HL-60/S4 treated with phorbol 12-myristate 13-acetate at 8.2 ng/mL for 4 days and 3 days (cell line): ENCODE measurements around the gene CLIP4.

Experiments used
- in situ Hi-C: fragments of 300-500 bp; cut with MboI; formaldehyde crosslinking; loops from 2 replicates; pipeline ENCODE4 v1.15.0; 2022; ENCODE audit warnings: low sequenced_read_pairs

Gene CLIP4

GRCh38 chr2:29130295-29130694, 15.1 kb downstream of the CLIP4 start:
- in situ Hi-C loops: no loop called here

- in situ Hi-C loops: no loop called here
These were observed 19.7 kb downstream of the CLIP4 start for GRCh38 chr2:29134933-29135332.

DNA sequence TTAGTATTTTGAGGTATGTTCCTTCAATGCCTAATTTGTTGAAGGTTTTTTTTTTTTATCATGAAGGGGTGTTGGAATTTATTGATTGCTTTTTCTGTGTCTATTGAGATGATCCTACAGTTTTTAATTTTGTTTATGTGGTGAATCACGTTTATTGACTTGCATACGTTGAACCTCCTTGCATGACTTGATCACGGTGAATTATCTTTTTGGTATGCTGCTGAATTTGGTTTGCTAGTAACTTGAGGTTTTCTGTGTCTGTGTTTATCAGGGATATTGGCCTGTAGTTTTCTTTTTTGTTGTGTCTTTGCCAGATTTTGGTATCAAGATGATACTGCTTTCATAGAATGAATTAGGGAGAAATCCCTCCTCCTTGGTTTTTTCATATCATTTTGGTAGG, 23.9 kb downstream of the CLIP4 start:
- in situ Hi-C loops: no loop called here

GRCh38 chr2:29139731-29140130, 24.5 kb downstream of the CLIP4 start:
- in situ Hi-C loops: no loop called here

- in situ Hi-C loops: no loop called here
These were observed 28.4 kb downstream of the CLIP4 start for GRCh38 chr2:29143657-29144056.

DNA sequence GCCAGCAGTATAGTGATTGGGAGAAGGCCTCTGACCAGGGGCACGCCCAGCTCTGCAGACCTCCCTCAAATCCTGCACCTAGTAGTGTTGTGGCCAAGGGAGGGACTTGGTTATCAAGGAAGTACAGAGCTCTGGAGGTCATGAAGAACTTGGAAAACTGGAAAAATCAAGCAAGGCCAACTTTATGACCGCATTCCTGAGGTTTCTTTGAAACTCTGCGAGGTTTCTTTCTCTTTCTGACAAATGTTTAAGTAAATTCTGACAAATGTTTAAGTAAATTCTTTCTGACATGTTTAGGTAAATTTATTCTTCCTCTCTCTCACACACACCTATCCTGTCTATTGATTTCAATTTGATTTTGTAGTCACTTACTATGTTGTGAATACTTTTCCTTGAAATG, 31.0 kb downstream of the CLIP4 start:
- in situ Hi-C loops: no loop called here

- in situ Hi-C loops: no loop called here
These were observed 32.7 kb downstream of the CLIP4 start for GRCh38 chr2:29147963-29148362.

DNA sequence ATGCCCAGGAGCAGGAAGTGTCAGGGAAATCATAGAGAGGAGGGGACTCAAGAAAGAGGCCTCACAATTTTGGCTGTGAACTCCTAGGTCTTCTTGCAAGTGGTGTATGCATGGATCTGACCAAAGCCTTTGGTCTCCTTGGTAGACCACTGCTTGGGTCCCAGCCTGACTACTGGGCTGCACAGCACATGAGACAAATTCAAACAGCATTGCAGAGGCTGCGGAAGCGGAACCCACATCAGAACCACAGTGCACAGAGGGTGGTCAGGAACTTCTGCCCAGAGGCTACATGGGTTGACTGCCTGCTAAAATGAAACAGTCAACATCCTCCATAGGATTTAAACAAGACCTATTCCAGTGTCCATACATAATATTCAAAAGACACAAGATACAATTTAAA, 39.4 kb downstream of the CLIP4 start:
- in situ Hi-C loops: no loop called here

GRCh38 chr2:29155578-29155977, 40.4 kb downstream of the CLIP4 start:
- in situ Hi-C loops: no loop called here

DNA sequence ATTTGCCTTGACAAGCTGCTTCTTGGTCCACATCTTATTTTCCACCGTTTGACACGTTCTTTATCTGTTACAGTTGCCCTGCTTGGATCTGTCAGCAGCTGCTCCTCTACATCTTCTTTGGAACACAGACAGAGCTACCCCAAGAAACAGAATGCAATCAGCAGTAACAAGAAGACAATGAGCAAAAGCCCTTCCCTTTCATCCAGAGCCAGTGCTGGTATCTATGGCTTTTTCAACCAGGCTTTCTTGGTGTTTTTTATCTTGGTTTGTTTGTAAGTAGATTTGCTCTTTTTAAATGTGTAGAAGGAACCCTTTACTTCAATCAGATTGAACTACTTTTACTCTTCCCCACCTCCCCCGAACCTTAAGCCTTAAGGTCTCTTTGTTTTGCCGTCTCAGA, 41.9 kb downstream of the CLIP4 start:
- in situ Hi-C loops: no loop called here

DNA sequence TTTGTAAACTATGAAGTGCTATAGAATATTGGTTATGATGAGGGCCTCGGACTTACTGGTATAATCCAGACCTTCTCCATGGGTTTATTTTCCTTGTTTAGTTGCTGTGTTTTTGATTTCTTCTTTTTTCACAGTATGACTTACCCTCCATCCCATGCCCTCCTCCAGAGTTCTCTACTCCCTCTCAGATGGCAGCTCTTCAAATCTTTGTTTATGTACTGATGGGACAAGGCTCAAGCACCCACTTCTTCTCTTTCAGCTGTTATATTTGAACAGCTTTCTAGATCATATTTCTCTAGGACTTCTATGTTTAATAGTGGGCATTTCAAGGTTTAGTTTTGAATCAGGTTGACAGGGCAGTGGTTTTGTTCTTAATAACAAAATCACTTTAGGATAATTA, 43.9 kb downstream of the CLIP4 start:
- in situ Hi-C loops: no loop called here

DNA sequence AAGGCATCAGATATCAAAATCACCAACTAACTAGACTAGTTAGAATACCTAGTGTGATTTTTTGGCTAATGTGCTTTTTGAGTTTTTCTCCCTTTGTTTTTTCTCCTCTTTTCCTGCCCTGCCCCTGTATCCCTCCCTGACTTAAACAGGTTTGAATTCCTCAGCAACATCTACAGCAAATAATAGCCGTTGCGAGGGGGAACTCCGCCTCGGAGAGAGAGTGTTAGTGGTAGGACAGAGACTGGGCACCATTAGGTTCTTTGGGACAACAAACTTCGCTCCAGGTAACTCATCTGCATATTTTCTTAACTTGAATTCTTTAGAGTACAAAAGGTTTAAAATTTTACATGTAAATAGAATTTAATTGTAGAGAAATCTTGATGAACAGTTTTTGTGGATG, 45.0 kb downstream of the CLIP4 start:
- in situ Hi-C loops: no loop called here

DNA sequence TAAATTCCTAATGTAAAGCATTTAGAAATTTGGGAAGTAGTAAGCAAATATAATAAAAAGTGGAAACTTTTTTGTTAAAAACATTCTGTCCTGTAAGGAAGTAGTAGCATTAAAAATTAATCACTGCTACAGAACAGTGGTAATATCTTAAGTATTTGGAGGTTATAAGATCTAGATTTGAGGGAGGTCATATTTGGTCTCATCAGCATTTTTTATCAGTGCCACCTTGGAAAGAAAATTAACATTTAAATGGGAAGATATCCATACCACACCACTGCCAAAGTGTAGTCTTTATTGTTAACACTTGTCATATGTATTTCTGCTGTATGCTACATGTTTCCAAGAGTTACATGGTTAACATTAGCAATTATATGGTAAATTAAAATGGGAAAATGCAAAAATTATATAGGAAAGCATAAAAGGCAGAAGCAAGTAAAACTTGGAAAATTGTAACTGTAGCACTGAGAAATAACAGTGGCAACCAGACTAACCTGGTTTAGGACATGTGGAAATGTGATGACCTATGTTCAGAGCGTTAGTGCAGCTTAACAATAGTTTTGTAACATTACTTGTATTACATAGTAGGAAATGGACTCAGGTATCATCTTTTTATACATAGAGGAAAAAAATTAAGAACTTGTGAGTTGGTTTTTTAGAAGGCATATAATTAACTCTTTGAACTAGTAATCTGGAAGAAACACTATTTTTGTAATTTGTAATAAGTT, 47.2 kb downstream of the CLIP4 start:
- in situ Hi-C loops: no loop called here

DNA sequence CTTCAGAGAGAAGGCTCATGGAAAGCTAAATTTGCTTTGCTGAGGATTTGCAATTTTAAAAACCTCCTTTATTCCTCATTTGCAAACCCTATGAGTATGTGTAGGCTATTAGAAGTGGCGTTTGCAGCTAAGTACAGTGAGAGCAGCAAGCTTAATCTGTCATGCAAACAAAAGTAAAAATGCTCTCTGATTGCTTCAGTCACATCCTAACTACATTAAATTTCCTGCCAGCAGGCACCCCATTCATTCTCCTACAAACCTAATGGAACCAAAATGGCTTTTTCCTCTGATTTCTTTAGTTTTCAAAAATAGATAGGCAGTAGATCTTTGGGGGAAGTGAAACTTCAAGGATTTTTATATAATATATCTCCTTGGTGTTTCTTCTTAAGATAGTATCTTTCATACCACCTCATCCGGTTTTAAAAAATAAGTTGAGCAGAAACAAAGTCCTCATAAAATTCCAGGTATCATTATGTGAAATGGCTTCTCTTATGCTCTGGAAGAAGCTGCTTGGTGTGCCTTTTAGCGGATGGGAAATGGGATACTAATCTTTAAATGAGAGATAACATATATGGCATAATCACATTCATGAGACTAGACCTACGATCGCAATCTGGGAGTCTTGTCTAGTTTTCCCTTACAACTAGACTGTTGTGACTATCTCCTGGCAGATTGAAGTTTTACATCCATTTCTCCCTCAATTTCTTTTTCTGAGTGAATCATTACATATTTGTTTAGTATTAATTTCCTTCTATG, 49.1 kb downstream of the CLIP4 start:
- in situ Hi-C loops: no loop called here

DNA sequence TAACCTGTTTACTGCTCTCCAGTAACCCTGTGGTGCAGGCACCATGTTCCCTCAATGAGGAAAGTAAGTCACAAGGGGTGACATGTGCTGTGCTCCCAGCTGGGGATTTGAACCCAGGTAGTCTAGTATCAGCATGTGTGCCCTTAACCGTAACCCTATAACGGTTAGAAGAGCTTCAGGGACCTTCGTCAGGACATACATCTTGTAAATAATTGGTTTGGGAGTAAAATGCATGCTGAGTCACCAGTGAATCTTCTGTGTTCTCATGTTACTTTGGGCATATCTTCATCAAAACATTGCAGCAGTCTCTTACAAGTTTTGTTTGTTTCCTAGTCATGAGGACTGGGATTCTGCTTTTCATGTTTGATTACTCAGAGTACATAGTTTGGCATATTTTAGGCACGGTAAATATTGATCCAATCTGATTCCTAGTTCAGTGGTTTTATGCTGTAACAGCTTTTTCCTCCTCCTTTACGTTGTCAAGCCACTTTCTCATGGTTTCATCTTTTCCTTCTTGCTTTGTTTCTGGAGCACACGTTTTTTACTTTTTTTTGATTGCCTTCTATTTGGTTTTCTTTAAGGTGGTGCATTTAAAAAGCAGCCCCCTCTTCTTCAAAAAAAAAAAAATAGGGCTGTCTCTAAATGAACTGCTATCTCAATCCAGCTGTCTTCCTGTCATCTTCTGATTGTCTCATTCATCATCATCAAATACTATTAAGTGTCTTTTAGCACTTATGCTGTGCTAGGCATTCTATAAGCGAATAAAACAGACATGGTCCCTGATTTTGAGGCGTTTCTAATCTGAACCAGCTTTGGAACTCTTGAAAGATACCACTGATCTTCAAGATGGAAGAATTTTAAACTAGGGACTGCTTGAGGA, 50.4 kb downstream of the CLIP4 start:
- in situ Hi-C loops: no loop called here

GRCh38 chr2:29166242-29167039, 51.2 kb downstream of the CLIP4 start:
- in situ Hi-C loops: no loop called here

DNA sequence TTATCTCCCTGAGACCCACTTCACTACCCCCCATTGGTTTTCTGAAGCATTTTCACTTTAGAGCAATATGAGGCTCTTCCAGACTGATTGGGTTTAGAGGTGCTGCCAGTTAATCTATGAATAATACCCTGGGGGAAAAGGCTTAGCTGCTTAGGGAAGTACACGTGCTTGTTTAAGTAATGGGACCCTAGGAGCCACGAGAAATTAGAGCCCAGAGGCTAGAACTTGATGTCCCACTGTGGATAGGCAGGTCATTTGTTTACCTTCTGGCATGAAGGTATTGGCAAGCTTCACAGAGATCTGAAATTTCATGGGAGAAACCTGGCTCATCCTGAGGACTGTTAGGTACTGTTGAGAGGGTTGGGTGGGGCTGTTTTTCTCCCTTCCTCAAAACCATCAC, 59.7 kb downstream of the CLIP4 start:
- in situ Hi-C loops: no loop called here

DNA sequence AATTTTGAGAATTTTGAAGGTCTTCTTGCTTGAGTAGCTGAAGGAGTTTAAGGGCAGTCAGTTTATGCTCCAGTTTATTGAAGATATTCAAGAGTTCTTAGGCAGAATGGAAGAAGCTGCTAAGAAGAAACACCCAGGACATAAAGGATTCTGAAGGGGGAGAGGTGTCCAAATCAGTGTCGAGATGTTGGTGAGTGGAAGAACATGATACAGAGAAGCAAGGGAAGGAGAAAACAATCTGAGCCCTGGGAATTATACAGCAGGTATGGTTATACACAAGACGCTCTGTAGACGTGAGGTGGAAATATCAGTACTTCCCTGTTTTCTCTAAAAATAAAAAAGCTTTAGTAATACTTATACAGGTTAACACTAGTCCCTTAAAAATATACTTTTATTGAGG, 60.1 kb downstream of the CLIP4 start:
- in situ Hi-C loops: no loop called here

DNA sequence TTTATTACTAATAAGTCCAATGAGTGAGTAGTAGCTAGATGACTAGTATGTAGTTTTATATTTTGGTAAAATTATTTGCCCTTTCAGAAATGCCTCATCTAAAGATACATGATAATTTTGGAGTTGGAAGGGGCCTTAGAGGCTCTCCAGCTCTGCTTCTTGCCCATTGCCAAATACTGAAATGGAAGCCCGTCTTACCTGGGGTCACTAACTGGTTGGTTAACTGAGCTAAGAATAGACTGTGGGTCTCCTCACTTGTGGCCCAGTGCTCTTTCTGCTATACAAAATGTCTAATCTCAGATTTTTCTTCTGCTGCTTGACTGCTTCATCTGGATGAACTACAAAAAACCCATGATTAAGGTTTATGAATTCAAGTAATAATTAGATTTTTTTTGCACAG, 67.1 kb downstream of the CLIP4 start:
- in situ Hi-C loops: no loop called here

- in situ Hi-C loops: no loop called here
These were observed 67.7 kb downstream of the CLIP4 start for GRCh38 chr2:29182920-29183319.

- in situ Hi-C loops: no loop called here
These were observed 69.3 kb downstream of the CLIP4 start for GRCh38 chr2:29184531-29184930.
